GM12878 (cell line): ENCODE measurements around the gene COX6A1. TPM values are rescaled to one million over a fixed set of nuclear protein-coding genes. Genes with fewer than 3 reads are reported as not detected.
A peak's percentile ranks its signal among the peaks of the same experiment; 100 is the strongest.

Source experiments
- EGR1 ChIP-seq, 2 experiments: IDR thresholded peaks; 1 replicate in 1 of 2; 2 replicates in 1 of 2; pipeline ENCODE4 v1.6.1; 2011 to 2012; ENCODE audit warnings: low read depth in 2 of 2, low read length in 2 of 2, borderline replicate concordance in 1 of 2, mild to moderate bottlenecking in 1 of 2, moderate library complexity in 1 of 2
- IKZF1 ChIP-seq: fragments of 450-650 bp; conservative IDR thresholded peaks from 2 replicates; pipeline ENCODE4 v1.6.1; 2017; ENCODE audit warnings: antibody characterized with exemption, mild to moderate bottlenecking
- KDM1A ChIP-seq: fragments of 200-600 bp; sonication (generic); IDR thresholded peaks from 2 replicates; pipeline ENCODE4 v1.6.1; 2016; ENCODE audit warnings: borderline replicate concordance
- MYC ChIP-seq: IDR thresholded peaks from 2 replicates; pipeline ENCODE4 v1.6.1; 2011; ENCODE audit warnings: mild to moderate bottlenecking, low read length, moderate library complexity, inconsistent platforms; ENCODE audit not compliant: insufficient read depth, insufficient replicate concordance, insufficient read length, severe bottlenecking
- PAX5 ChIP-seq: IDR thresholded peaks from 2 replicates; pipeline ENCODE4 v1.6.1; 2011; ENCODE audit warnings: low read depth, low read length, borderline replicate concordance
- PML ChIP-seq: IDR thresholded peaks from 2 replicates; pipeline ENCODE4 v1.6.1; 2012; ENCODE audit warnings: low read length, inconsistent platforms
- RAD21 ChIP-seq: IDR thresholded peaks from 2 replicates; pipeline ENCODE4 v1.6.1; 2011; ENCODE audit warnings: mild to moderate bottlenecking, low read depth, low read length, moderate library complexity; ENCODE audit not compliant: insufficient read depth
- SUPT20H ChIP-seq: IDR thresholded peaks from 2 replicates; pipeline ENCODE4 v1.6.1; 2011; ENCODE audit warnings: low read depth, mild to moderate bottlenecking, low read length, moderate library complexity, borderline replicate concordance; ENCODE audit not compliant: control insufficient read depth
- TCF3 ChIP-seq: IDR thresholded peaks from 2 replicates; pipeline ENCODE4 v1.6.1; 2012; ENCODE audit warnings: low read depth, mild to moderate bottlenecking, low read length, borderline replicate concordance; ENCODE audit not compliant: insufficient read depth
- ZNF207 ChIP-seq: fragments of 450-650 bp; IDR thresholded peaks from 2 replicates; pipeline ENCODE4 v1.6.1; 2014; ENCODE audit warnings: antibody characterized with exemption, mild to moderate bottlenecking, borderline replicate concordance
- ZNF384 ChIP-seq: IDR thresholded peaks from 2 replicates; pipeline ENCODE4 v1.6.1; 2012; ENCODE audit warnings: low read depth, mild to moderate bottlenecking, low read length, improper control_type of control experiment, borderline replicate concordance
- polyA plus RNA-seq, 11 experiments: library from polyadenylated mRNA; depleted of rRNA in 4 of 11; unstranded in 6 of 11; stranded (reverse) in 5 of 11; fragments of >200 nt; fragmentation: Nextera tagmentation in 4 of 11; fragmentation: Illumina TruSeq in 1 of 11; extraction: Ambion mirVana in 4 of 11; extraction: Trizol in 1 of 11; gene quantifications; 1 replicate in 1 of 11; 2 replicates in 10 of 11; pipeline versions ENCODE4 v1.2.1 to v1.2.3, GENCODE V29; 2011 to 2016; ENCODE audit warnings: inconsistent platforms in 2 of 11, missing spikeins in 2 of 11, low read depth in 1 of 11
- total RNA-seq, 4 experiments: library from RNA; depleted of rRNA in 3 of 4; stranded (reverse); fragments of >200 nt in 3 of 4; fragmentation: Illumina TruSeq in 1 of 4; extraction: Trizol in 1 of 4; gene quantifications; 2 replicates each; pipeline versions ENCODE4 v1.2.1 to v1.2.3, GENCODE V29; 2013 to 2021
- TF ChIP-seq, protein P1 (sequence below): fragments of 450-650 bp; IDR thresholded peaks from 2 replicates; pipeline ENCODE4 v1.6.1; 2017; ENCODE audit warnings: mild to moderate bottlenecking, low read depth, inconsistent platforms; ENCODE audit not compliant: poor library complexity, severe bottlenecking
- TF ChIP-seq, protein P2 (sequence below): IDR thresholded peaks from 2 replicates; pipeline ENCODE4 v1.6.1; 2011; ENCODE audit warnings: low read depth, mild to moderate bottlenecking, low read length, moderate library complexity, borderline replicate concordance; ENCODE audit errors: extremely low read depth
- TF ChIP-seq, protein P3 (sequence below): fragments of 450-650 bp; conservative IDR thresholded peaks from 2 replicates; pipeline ENCODE4 v1.6.1; 2017; ENCODE audit warnings: mild to moderate bottlenecking, moderate library complexity
- TF ChIP-seq, protein P4 (sequence below): IDR thresholded peaks from 2 replicates; pipeline ENCODE4 v1.6.1; 2012; ENCODE audit warnings: low read depth, low read length, improper control_type of control experiment
- TF ChIP-seq, protein P5 (sequence below): fragments of 450-650 bp; IDR thresholded peaks from 2 replicates; pipeline ENCODE4 v1.6.1; 2017; ENCODE audit warnings: mild to moderate bottlenecking

The COX6A1 gene
- total and polyA plus RNA-seq, 10 of the 15 experiments (the other 5 are each of a cell fraction or from before 2014, with no cell fraction given) = 408 to 2,723 (median 1,019) TPM

DNA sequence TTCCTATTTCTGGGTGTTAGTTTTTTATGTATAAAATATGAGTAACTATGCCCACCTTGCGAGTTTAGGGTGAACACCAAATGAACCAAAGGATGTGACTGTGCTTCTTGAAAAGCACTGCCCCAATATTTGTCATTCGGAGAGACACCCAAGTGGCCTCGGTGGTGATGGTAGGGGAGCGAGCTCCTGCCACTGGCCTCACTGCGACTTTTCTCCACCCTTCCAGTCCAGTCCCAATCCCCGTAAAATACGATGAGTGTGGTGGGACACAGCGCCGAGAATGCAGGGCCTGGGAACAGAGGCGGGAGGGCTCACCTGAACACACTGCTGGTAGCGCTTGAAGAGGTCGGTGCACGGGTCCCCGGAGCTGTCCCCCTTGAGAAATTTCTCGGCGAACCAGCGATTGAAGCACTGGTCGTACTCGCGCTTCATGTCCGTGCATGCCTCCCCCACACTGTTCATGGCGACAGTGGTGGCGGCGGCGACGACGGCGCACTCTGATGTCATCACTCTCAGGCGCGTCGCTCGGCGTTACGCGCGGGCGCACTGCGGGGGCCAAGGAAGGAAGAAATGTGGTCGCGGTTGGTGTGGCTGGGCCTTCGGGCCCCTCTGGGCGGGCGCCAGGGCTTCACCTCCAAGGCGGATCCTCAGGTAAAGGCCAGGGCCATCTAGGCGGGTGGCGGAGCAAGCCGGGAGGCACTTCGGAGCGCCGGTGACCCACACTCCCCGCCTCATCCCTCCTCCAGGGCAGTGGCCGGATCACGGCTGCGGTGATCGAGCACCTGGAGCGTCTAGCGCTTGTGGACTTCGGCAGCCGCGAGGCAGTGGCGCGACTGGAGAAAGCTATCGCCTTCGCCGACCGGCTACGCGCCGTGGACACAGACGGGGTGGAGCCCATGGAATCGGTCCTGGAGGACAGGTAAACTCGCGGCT, 8.3 kb downstream of the COX6A1 start, which contains the start of the genes GATC and TRIAP1 (continued):
- TF ChIP-seq ZNF384 (no peak; the same call in 1 of the 2 replicates), SUPT20H (no peak; the same call in 1 of the 2 replicates), PAX5 (peak; percentile 96), PML (peak; percentile 77; the same call in 1 of the 2 replicates), IKZF1 (peak; percentile 93), KDM1A (no peak), ZNF207 (peak; percentile 66; the same call in 1 of the 2 replicates), EGR1 (IDR thresholded peaks at IDR 0.05; ENCODE audit: borderline replicate concordance in 1 of 2, low read depth in 2 of 2, low read length in 2 of 2) (peak in 1 of 2 experiments; percentile 80; a peak in 2 of 3 replicates), RAD21 (no peak), MYC (peak; percentile 80), TCF3 (no peak)
- TF ChIP-seq, protein P1, sequence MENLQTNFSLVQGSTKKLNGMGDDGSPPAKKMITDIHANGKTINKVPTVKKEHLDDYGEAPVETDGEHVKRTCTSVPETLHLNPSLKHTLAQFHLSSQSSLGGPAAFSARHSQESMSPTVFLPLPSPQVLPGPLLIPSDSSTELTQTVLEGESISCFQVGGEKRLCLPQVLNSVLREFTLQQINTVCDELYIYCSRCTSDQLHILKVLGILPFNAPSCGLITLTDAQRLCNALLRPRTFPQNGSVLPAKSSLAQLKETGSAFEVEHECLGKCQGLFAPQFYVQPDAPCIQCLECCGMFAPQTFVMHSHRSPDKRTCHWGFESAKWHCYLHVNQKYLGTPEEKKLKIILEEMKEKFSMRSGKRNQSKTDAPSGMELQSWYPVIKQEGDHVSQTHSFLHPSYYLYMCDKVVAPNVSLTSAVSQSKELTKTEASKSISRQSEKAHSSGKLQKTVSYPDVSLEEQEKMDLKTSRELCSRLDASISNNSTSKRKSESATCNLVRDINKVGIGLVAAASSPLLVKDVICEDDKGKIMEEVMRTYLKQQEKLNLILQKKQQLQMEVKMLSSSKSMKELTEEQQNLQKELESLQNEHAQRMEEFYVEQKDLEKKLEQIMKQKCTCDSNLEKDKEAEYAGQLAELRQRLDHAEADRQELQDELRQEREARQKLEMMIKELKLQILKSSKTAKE = peak; percentile 32
- TF ChIP-seq, protein P2, sequence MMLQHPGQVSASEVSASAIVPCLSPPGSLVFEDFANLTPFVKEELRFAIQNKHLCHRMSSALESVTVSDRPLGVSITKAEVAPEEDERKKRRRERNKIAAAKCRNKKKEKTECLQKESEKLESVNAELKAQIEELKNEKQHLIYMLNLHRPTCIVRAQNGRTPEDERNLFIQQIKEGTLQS = peak; percentile 99
- TF ChIP-seq, protein P3, sequence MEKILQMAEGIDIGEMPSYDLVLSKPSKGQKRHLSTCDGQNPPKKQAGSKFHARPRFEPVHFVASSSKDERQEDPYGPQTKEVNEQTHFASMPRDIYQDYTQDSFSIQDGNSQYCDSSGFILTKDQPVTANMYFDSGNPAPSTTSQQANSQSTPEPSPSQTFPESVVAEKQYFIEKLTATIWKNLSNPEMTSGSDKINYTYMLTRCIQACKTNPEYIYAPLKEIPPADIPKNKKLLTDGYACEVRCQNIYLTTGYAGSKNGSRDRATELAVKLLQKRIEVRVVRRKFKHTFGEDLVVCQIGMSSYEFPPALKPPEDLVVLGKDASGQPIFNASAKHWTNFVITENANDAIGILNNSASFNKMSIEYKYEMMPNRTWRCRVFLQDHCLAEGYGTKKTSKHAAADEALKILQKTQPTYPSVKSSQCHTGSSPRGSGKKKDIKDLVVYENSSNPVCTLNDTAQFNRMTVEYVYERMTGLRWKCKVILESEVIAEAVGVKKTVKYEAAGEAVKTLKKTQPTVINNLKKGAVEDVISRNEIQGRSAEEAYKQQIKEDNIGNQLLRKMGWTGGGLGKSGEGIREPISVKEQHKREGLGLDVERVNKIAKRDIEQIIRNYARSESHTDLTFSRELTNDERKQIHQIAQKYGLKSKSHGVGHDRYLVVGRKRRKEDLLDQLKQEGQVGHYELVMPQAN = peak; percentile 90
- TF ChIP-seq, protein P4, sequence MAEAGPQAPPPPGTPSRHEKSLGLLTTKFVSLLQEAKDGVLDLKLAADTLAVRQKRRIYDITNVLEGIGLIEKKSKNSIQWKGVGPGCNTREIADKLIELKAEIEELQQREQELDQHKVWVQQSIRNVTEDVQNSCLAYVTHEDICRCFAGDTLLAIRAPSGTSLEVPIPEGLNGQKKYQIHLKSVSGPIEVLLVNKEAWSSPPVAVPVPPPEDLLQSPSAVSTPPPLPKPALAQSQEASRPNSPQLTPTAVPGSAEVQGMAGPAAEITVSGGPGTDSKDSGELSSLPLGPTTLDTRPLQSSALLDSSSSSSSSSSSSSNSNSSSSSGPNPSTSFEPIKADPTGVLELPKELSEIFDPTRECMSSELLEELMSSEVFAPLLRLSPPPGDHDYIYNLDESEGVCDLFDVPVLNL = no peak
- TF ChIP-seq, protein P5, sequence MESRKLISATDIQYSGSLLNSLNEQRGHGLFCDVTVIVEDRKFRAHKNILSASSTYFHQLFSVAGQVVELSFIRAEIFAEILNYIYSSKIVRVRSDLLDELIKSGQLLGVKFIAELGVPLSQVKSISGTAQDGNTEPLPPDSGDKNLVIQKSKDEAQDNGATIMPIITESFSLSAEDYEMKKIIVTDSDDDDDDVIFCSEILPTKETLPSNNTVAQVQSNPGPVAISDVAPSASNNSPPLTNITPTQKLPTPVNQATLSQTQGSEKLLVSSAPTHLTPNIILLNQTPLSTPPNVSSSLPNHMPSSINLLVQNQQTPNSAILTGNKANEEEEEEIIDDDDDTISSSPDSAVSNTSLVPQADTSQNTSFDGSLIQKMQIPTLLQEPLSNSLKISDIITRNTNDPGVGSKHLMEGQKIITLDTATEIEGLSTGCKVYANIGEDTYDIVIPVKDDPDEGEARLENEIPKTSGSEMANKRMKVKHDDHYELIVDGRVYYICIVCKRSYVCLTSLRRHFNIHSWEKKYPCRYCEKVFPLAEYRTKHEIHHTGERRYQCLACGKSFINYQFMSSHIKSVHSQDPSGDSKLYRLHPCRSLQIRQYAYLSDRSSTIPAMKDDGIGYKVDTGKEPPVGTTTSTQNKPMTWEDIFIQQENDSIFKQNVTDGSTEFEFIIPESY = no peak
